Measurements from ENCODE around the gene ASZ1.

The ASZ1 gene

GRCh38 chr7:117403737-117404136 is 23.6 kb downstream of the ASZ1 start:
- DNase-seq (ENCODE audit: low spot score), result no peak
- in situ Hi-C loops (cut with MboI; ENCODE audit: low sequenced_read_pairs, unreplicated experiment), result no loop called here
- TF ChIP-seq, protein P1, sequence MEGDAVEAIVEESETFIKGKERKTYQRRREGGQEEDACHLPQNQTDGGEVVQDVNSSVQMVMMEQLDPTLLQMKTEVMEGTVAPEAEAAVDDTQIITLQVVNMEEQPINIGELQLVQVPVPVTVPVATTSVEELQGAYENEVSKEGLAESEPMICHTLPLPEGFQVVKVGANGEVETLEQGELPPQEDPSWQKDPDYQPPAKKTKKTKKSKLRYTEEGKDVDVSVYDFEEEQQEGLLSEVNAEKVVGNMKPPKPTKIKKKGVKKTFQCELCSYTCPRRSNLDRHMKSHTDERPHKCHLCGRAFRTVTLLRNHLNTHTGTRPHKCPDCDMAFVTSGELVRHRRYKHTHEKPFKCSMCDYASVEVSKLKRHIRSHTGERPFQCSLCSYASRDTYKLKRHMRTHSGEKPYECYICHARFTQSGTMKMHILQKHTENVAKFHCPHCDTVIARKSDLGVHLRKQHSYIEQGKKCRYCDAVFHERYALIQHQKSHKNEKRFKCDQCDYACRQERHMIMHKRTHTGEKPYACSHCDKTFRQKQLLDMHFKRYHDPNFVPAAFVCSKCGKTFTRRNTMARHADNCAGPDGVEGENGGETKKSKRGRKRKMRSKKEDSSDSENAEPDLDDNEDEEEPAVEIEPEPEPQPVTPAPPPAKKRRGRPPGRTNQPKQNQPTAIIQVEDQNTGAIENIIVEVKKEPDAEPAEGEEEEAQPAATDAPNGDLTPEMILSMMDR (IDR thresholded peaks at IDR 0.05; ENCODE audit: borderline replicate concordance, control extremely low read depth, extremely low read depth, insufficient read depth, missing control alignments), result no peak

GRCh38 chr7:117402109-117402508 is 25.2 kb downstream of the ASZ1 start:
- DNase-seq (ENCODE audit: low spot score), result no peak
- in situ Hi-C loops (cut with MboI; ENCODE audit: low sequenced_read_pairs, unreplicated experiment), result no loop called here
- TF ChIP-seq, protein P1 (IDR thresholded peaks at IDR 0.05; ENCODE audit: borderline replicate concordance, control extremely low read depth, extremely low read depth, insufficient read depth, missing control alignments), result no peak

DNA sequence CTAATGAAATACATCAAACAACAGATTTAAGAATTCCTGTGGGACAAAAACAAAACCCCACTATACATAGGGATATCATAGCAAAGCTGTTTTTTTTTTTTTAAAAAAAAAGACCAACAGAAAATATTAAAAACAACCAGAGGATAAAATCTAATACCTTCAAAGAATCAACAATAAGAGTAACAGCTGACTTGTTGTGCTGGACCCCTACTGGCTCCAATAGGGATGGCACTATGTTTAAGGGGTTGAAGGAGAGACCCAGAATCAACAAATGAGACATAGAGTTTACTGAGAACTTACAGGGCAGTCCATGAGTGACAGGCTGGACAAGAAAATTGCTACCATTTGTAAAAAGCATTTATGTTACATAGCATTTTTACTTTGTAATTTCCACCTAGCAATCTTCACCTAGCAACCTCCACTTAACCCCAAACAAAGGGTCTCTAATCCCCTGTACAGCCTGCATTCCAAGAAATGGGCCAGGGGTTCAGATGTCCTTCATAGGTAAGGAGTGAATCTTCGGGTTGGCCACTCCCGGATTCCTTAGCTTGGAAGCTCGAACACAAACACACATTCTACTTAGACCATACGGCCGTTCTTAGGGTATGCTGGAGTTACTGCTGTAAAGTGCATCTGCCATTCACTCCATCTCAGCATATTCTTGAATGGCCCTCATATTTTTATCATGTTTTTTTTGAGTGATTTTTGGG is 25.8 kb downstream of the ASZ1 start:
- no peak for DNase-seq (ENCODE audit: low spot score)
- TF ChIP-seq, protein P1 (IDR thresholded peaks at IDR 0.05; ENCODE audit: borderline replicate concordance, control extremely low read depth, extremely low read depth, insufficient read depth, missing control alignments), result no peak
- in situ Hi-C loops (cut with MboI; ENCODE audit: low sequenced_read_pairs, unreplicated experiment), result no loop called here

DNA sequence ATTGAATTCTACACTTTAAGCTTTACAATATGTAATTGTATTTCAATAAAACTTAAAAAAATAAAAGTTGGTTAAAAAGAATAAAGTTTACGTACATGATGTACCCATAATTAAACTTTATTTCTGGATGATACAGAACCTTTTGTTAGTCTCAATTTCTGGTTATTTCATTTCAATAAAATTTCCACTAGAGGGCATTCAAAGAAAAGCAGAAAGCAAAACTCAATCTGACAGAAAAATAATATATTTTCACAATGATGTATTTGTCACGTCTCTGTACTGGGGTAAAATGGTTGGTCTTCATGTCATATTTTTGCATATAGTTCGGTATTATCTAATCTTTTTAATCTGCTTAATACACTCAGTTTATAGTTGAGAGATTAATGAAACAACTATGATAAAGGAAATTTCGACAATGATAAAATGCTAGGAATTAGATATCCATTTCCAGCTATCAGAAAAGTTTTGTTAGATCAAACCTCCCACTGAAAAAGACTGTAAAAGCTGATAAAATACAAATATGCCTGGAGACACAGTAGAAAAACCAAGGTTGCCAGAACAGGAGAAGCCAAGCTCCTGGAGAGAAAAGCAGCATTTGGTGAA is 27.4 kb downstream of the ASZ1 start:
- TF ChIP-seq, protein P1 (IDR thresholded peaks at IDR 0.05; ENCODE audit: borderline replicate concordance, control extremely low read depth, extremely low read depth, insufficient read depth, missing control alignments), result no peak
- DNase-seq (ENCODE audit: low spot score), result peak; percentile 23
- in situ Hi-C loops (cut with MboI; ENCODE audit: low sequenced_read_pairs, unreplicated experiment), result no loop called here

- TF ChIP-seq, protein P1 (IDR thresholded peaks at IDR 0.05; ENCODE audit: borderline replicate concordance, control extremely low read depth, extremely low read depth, insufficient read depth, missing control alignments), result no peak
- in situ Hi-C loops (cut with MboI; ENCODE audit: low sequenced_read_pairs, unreplicated experiment), result no loop called here
Observed at GRCh38 chr7:117395743-117396142, 31.6 kb downstream of the ASZ1 start.

DNA sequence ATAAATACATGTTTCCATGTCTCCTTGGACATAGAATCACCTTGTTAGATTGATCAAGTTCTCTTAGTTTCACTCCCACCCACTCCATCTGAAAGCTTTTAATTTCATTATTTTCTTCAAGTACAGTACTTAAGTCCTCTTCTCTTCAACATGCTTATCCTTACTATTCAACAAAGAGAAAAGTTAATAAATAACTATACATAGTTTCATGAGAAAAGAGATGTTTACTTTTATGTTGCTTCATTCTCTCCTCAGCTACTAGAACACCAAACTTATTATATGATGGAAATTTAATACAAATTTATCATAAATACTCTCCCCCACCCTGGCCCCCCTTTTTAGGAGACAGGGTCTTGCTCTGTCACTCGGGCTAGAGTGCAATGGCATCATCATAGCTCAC is 33.5 kb downstream of the ASZ1 start:
- in situ Hi-C loops (cut with MboI; ENCODE audit: low sequenced_read_pairs, unreplicated experiment), result no loop called here
- TF ChIP-seq, protein P1 (IDR thresholded peaks at IDR 0.05; ENCODE audit: borderline replicate concordance, control extremely low read depth, extremely low read depth, insufficient read depth, missing control alignments), result no peak
- DNase-seq (ENCODE audit: low spot score), result no peak

More at GRCh38 chr7:117395743-117396142, 31.6 kb downstream of the ASZ1 start:
- no peak for DNase-seq (ENCODE audit: low spot score)
